WERI-Rb-1 (cell line): ENCODE results near the gene SOX3.

ENCODE experiments used
- DNase-seq: peaks from one replicate; pipeline ENCODE4 v3.0.0-alpha.2; 2020
- H3K27ac ChIP-seq: fragments of 250-450 bp; sonication (Bioruptor Pico); 2 replicates; pipeline ENCODE4 v1.5.1; 2020; ENCODE audit warnings: mild to moderate bottlenecking, moderate library complexity
- H3K27me3 ChIP-seq: fragments of 250-450 bp; sonication (Bioruptor Pico); 2 replicates; pipeline ENCODE4 v1.5.1; 2021; ENCODE audit warnings: mild to moderate bottlenecking, low read depth, moderate library complexity; ENCODE audit not compliant: insufficient read depth, severe bottlenecking
- H3K36me3 ChIP-seq: fragments of 250-450 bp; sonication (Bioruptor Pico); 2 replicates; pipeline ENCODE4 v1.5.1; 2020; ENCODE audit warnings: mild to moderate bottlenecking, moderate library complexity
- H3K4me3 ChIP-seq: 2 replicates; pipeline ENCODE4 v1.5.1; 2011; ENCODE audit warnings: low read depth, mild to moderate bottlenecking, control low read depth, low read length
- H3K9me3 ChIP-seq: fragments of 250-450 bp; sonication (Bioruptor Pico); 2 replicates; pipeline ENCODE4 v1.5.1; 2021; ENCODE audit warnings: mild to moderate bottlenecking, moderate library complexity; ENCODE audit not compliant: severe bottlenecking
- TF ChIP-seq, protein P1 (sequence below): IDR thresholded peaks from 2 replicates; pipeline ENCODE4 v1.5.1; 2011; ENCODE audit warnings: low read depth, mild to moderate bottlenecking, control low read depth, inconsistent platforms, low read length

SOX3 gene

GRCh38 chrX:140501940-140502468 lies 2.9 kb downstream of the SOX3 start:
- no peak for DNase-seq
- Histone ChIP-seq H3K27me3 (peaks cover 71% of the 10 kb centered on the region), H3K36me3 (no peaks in the 10 kb centered on the region), H3K4me3 (no peak overlapping the region), H3K9me3 (peaks cover 8% of the 10 kb centered on the region), H3K27ac (no peak overlapping the region)
- TF ChIP-seq, protein P1, sequence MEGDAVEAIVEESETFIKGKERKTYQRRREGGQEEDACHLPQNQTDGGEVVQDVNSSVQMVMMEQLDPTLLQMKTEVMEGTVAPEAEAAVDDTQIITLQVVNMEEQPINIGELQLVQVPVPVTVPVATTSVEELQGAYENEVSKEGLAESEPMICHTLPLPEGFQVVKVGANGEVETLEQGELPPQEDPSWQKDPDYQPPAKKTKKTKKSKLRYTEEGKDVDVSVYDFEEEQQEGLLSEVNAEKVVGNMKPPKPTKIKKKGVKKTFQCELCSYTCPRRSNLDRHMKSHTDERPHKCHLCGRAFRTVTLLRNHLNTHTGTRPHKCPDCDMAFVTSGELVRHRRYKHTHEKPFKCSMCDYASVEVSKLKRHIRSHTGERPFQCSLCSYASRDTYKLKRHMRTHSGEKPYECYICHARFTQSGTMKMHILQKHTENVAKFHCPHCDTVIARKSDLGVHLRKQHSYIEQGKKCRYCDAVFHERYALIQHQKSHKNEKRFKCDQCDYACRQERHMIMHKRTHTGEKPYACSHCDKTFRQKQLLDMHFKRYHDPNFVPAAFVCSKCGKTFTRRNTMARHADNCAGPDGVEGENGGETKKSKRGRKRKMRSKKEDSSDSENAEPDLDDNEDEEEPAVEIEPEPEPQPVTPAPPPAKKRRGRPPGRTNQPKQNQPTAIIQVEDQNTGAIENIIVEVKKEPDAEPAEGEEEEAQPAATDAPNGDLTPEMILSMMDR: no peak

DNA sequence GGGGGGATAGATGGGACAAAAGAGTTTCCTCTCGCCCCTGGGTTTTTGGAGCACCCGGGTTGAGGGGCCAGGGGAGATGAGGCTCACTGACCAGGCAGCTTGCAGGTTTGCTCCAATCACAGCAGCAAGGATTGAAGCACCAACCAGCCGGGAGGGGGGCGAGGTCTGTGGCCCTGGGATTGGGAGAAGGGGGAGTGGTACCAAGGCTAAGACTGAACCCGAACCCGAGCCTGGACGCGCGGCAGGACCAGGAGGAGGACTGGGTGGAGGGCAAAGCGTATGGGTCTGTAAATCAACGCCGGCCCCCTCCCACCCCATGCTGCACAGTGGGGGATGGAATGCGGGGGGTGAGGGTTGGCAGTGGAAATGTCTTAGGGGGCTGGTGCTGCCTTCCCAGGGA lies 3.5 kb downstream of the SOX3 start:
- no peak overlapping the region for H3K27ac ChIP-seq
- peaks cover 69% of the 10 kb centered on the region for H3K27me3 ChIP-seq
- H3K36me3 ChIP-seq: no peaks in the 10 kb centered on the region
- no peak overlapping the region for H3K4me3 ChIP-seq
- no peak for DNase-seq
- peaks cover 8% of the 10 kb centered on the region for H3K9me3 ChIP-seq
- TF ChIP-seq, protein P1: no peak

GRCh38 chrX:140500441-140500840 lies 4.4 kb downstream of the SOX3 start:
- peaks cover 61% of the 10 kb centered on the region for H3K27me3 ChIP-seq
- no peak for DNase-seq
- H3K4me3 ChIP-seq: no peak overlapping the region
- peaks cover 8% of the 10 kb centered on the region for H3K9me3 ChIP-seq
- no peak overlapping the region for H3K27ac ChIP-seq
- TF ChIP-seq, protein P1: no peak
- H3K36me3 ChIP-seq: no peaks in the 10 kb centered on the region

- TF ChIP-seq, protein P1: no peak
- Histone ChIP-seq H3K36me3 (no peaks in the 10 kb centered on the region), H3K9me3 (no peaks in the 10 kb centered on the region), H3K27me3 (peaks cover 56% of the 10 kb centered on the region), H3K27ac (no peak overlapping the region), H3K4me3 (no peak overlapping the region)
- no peak for DNase-seq
Measured at GRCh38 chrX:140495739-140496138, 9.1 kb downstream of the SOX3 start.

GRCh38 chrX:140492066-140492994 lies 12.5 kb downstream of the SOX3 start:
- Histone ChIP-seq H3K36me3 (no peaks in the 10 kb centered on the region), H3K9me3 (no peaks in the 10 kb centered on the region), H3K27me3 (peaks cover 46% of the 10 kb centered on the region), H3K27ac (no peak overlapping the region), H3K4me3 (no peak overlapping the region)
- DNase-seq: no peak
- TF ChIP-seq, protein P1: no peak
